Lower leg skin (tissue), 4 donors: ENCODE measurements around the gene CD302. TPM values are rescaled to one million over a fixed set of nuclear protein-coding genes. Genes with fewer than 3 reads are reported as not detected.

Experiments
- DNase-seq, 2 donors: peaks; one replicate each; pipeline ENCODE4 v3.0.0-alpha.2; 2019; ENCODE audit warnings: low spot score in 2 of 2
- H3K4me3 ChIP-seq: fragments of 200-600 bp; sonication (generic); 2 replicates; pipeline ENCODE4 v1.5.1; 2017; ENCODE audit warnings: mild to moderate bottlenecking, low read depth; ENCODE audit not compliant: poor library complexity, severe bottlenecking
- CTCF ChIP-seq, 3 donors: fragments of 450-650 bp; IDR thresholded peaks; one replicate each; pipeline ENCODE4 v1.5.1; 2016; ENCODE audit warnings: antibody characterized with exemption in 3 of 3, mild to moderate bottlenecking in 3 of 3, moderate library complexity in 2 of 3
- POLR2A ChIP-seq, 2 donors: fragments of 450-650 bp; IDR thresholded peaks; one replicate each; pipeline ENCODE4 v1.6.1; 2016 to 2017; ENCODE audit warnings: antibody characterized with exemption in 2 of 2, mild to moderate bottlenecking in 1 of 2, moderate library complexity in 1 of 2
- WGBS, 2 donors: methylation state at CpG; one replicate each; pipeline ENCODE4 v1.1.5; 2018; 5-methylcytosine and 5-hydroxymethylcytosine counted together
- intact Hi-C: fragments of 100-400 bp; cut with DNase I; formaldehyde crosslinking; loops from one replicate; pipeline ENCODE4 v1.15.0; 2023; ENCODE audit warnings: low total_unique reads
- total RNA-seq, 4 donors: library from RNA; depleted of rRNA; stranded (reverse); fragments of >200 nt; gene quantifications; one replicate each; pipeline ENCODE4 v1.1.0, GENCODE V29; 2016

Gene CD302
- total RNA-seq, 4 donors from 2014 or later = 10.2 to 24.8 (median 18.8) TPM

DNA sequence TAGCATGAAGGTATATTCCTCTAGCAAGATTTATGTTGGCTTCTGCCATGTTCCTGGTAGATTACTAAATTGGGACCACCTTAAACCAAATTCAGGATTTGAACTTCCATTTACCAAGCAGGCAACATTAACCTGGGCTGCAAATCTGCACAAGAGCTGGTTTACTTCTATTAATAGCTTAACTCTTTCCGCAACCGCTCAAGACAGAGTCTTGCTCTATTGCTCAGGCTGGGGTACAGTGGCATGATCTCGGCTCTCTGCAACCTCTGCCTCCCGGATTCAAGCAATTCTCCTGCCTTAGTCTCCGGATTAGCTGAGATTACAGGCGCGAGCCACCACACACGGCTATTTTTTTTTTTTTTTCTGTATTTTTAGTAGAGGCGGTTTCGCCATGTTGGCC, 77.3 kb downstream of the CD302 start:
- no peak for TF ChIP-seq CTCF (IDR thresholded peaks at IDR 0.05)
- no peak for TF ChIP-seq POLR2A (IDR thresholded peaks at IDR 0.05)
- intact Hi-C loops = no loop called here
- WGBS, 2 donors = 96 to 98% methylated on average over 10 of the region's 10 CpGs

More for the DNA sequence above, 77.3 kb downstream of the CD302 start:
- no peak for DNase-seq
- no peak overlapping the region for H3K4me3 ChIP-seq

Other genes with a start within 250 kb of the CD302 start
- 10 to 100 TPM; 46.8 to 72.8 (median 53.4) TPM for gene BAZ2B, start 181.7 kb downstream of the CD302 start, total RNA-seq
- 100 to 1,000 TPM in 3 of 4 donors, 10 to 100 TPM in 1; 95.7 to 139 (median 108) TPM for gene MARCHF7, start 85.7 kb downstream of the CD302 start, total RNA-seq
- gene LY75, start 106.5 kb upstream of the CD302 start, total RNA-seq = 10 to 100 TPM in 2 of 4 donors, 1 to 10 TPM in 2; 5.5 to 23.7 (median 13.0) TPM